Endothelial cell of umbilical vein (primary cell): Measurements from ENCODE around the gene TTC33. TPM values are rescaled to one million over a fixed set of nuclear protein-coding genes. Genes with fewer than 3 reads are reported as not detected.

Source experiments
- BruUV-seq: library from RNA; stranded (reverse); fragments of 400-500 nt; replicated peaks from 2 replicates; lab custom pipeline; 2021; lab: Mats Ljungman, UMichigan
- CTCF ChIA-PET: fragments of 300-600, 350-600 bp; sonication (Branson Sonifier 250); formaldehyde crosslinking; loops from one replicate; lab custom pipeline; 2021; ENCODE audit warnings: antibody characterized with exemption, inconsistent platforms; lab: Charles Lee
- POLR2A ChIA-PET: fragments of 300-600, 350-600 bp; sonication (Branson Sonifier 250); formaldehyde crosslinking; loops from one replicate; lab custom pipeline; 2021; ENCODE audit warnings: antibody characterized with exemption, inconsistent platforms; lab: Charles Lee
- DNase-seq: peaks from one replicate; pipeline ENCODE4 v3.0.0-alpha.2; 2011; ENCODE audit warnings: low read depth, low spot score
- FAIRE-seq: peaks from 2 replicates; lab custom pipeline; 2011; peaks lifted over from hg19 to GRCh38; lab: Jason Lieb, UNC
- H2AFZ ChIP-seq: 2 replicates; pipeline ENCODE4 v1.6.0; 2012; ENCODE audit warnings: low read depth, low read length, control low read depth, inconsistent platforms
- H3K27ac ChIP-seq: 2 replicates; pipeline ENCODE4 v1.5.1; 2011; ENCODE audit warnings: low read depth, mild to moderate bottlenecking, control low read depth, low read length, moderate library complexity; ENCODE audit not compliant: insufficient read depth
- H3K27me3 ChIP-seq, 2 experiments: 2 replicates each; pipeline versions ENCODE4 v1.6.0 to v1.6.1; 2011; ENCODE audit warnings: low read length in 2 of 2, mixed read lengths in 1 of 2; ENCODE audit not compliant: control insufficient read depth in 2 of 2, insufficient read depth in 2 of 2
- H3K36me3 ChIP-seq, 2 experiments: 2 replicates in 1 of 2; 3 replicates in 1 of 2; pipeline ENCODE4 v1.5.1; 2011; ENCODE audit warnings: low read length in 2 of 2, mild to moderate bottlenecking in 1 of 2, moderate library complexity in 1 of 2; ENCODE audit not compliant: control insufficient read depth in 2 of 2, insufficient read depth in 2 of 2; ENCODE audit errors: extremely low read depth in 1 of 2
- H3K4me1 ChIP-seq: 3 replicates; pipeline ENCODE4 v1.5.1; 2011; ENCODE audit warnings: mild to moderate bottlenecking, low read length; ENCODE audit not compliant: control insufficient read depth, insufficient read depth; ENCODE audit errors: extremely low read depth
- H3K4me2 ChIP-seq: 2 replicates; pipeline ENCODE4 v1.6.1; 2011; ENCODE audit warnings: low read length, control low read depth, mixed read lengths; ENCODE audit not compliant: insufficient read depth
- H3K4me3 ChIP-seq, 3 experiments: fragments of 200-600 bp in 1 of 3; sonication (generic), shearing (Covaris generic) in 1 of 3; replicated peaks in 1 of 3; 2 replicates each; pipeline ENCODE4 v1.5.1; 2011 to 2016; ENCODE audit warnings: control low read depth in 3 of 3, low read length in 3 of 3, mild to moderate bottlenecking in 2 of 3, inconsistent platforms in 1 of 3, low read depth in 1 of 3, moderate library complexity in 1 of 3; ENCODE audit not compliant: insufficient read depth in 1 of 3
- H3K79me2 ChIP-seq: 2 replicates; pipeline ENCODE4 v1.6.0; 2012; ENCODE audit warnings: low read length, inconsistent platforms; ENCODE audit not compliant: control insufficient read depth, insufficient read depth
- H3K9ac ChIP-seq: replicated peaks from 2 replicates; pipeline ENCODE3; 2011; ENCODE audit warnings: low read length, control low read depth; ENCODE audit not compliant: insufficient read depth; ENCODE audit errors: extremely low read depth
- H3K9me1 ChIP-seq: replicated peaks from 3 replicates; pipeline ENCODE4 v1.6.0; 2011; ENCODE audit warnings: mild to moderate bottlenecking, low read length; ENCODE audit not compliant: control insufficient read depth, insufficient read depth; ENCODE audit errors: extremely low read depth
- H3K9me3 ChIP-seq: replicated peaks from 2 replicates; pipeline ENCODE4 v1.5.1; 2012; ENCODE audit warnings: low read length, inconsistent platforms; ENCODE audit not compliant: control insufficient read depth, insufficient read depth
- H4K20me1 ChIP-seq: replicated peaks from 2 replicates; pipeline ENCODE3; 2011; ENCODE audit warnings: mild to moderate bottlenecking, low read length; ENCODE audit not compliant: control insufficient read depth, insufficient read depth; ENCODE audit errors: extremely low read depth
- FOS ChIP-seq: IDR thresholded peaks from 2 replicates; pipeline ENCODE4 v1.6.1; 2011; ENCODE audit warnings: mild to moderate bottlenecking, low read length, moderate library complexity, borderline replicate concordance; ENCODE audit not compliant: insufficient read depth
- JUN ChIP-seq: IDR thresholded peaks from 2 replicates; pipeline ENCODE4 v1.6.1; 2011; ENCODE audit warnings: borderline replicate concordance, low read depth; ENCODE audit not compliant: insufficient read length, insufficient read depth
- MAX ChIP-seq: IDR thresholded peaks from 2 replicates; pipeline ENCODE4 v1.6.1; 2011; ENCODE audit not compliant: insufficient read depth, insufficient read length
- MYC ChIP-seq: IDR thresholded peaks from one replicate; pipeline ENCODE4 v1.6.1; 2011; ENCODE audit warnings: mild to moderate bottlenecking, low read depth, low read length
- dilution Hi-C: fragments of 300-500 bp; cut with MboI; formaldehyde crosslinking; loops from one replicate; pipeline ENCODE4 v1.15.0; 2019; ENCODE audit warnings: low sequenced_read_pairs; ENCODE audit not compliant: extremely low pct_ligation_motif_present
- intact Hi-C: fragments of 100-400 bp; cut with micrococcal nuclease; formaldehyde crosslinking; loops from one replicate; pipeline ENCODE4 v1.10.0; 2022
- polyA plus RNA-seq, 4 experiments: library from polyadenylated mRNA; depleted of rRNA in 3 of 4; stranded (reverse) in 3 of 4; unstranded in 1 of 4; fragments of >200 nt; gene quantifications; 2 replicates each; pipeline versions ENCODE4 v1.2.1 to v1.2.3, GENCODE V29; 2011 to 2012; ENCODE audit warnings: missing spikeins in 1 of 4
- small RNA-seq: library from RNA; depleted of rRNA; stranded (forward); fragments of <200 nt; gene quantifications from one replicate; pipeline ENCODE3, GENCODE V24; 2012; ENCODE audit warnings: low replicate concordance, low read depth; ENCODE audit not compliant: insufficient read depth, insufficient read length
- total RNA-seq: library from RNA; stranded (reverse); gene quantifications from 2 replicates; pipeline ENCODE4 v1.2.3, GENCODE V29; 2021

The TTC33 gene
- total and polyA plus RNA-seq, 2 donors (not counting 3 experiments of a cell fraction or from before 2014, with no cell fraction given) = 2.2 to 11.7 TPM

GRCh38 chr5:40464511-40464910 is 291.2 kb downstream of the TTC33 start:
- peak overlapping the region; percentile 87 for H3K4me2 ChIP-seq
- POLR2A ChIA-PET = interaction anchor here (1.3 kb wide), 1 partner anchor 219 kb away, joined by 6 read pairs; no protein-coding TSS in a partner anchor
- no peak overlapping the region for H3K9ac ChIP-seq
- TF ChIP-seq FOS (peak; percentile 84), MYC (no peak), MAX (no peak), JUN (peak; percentile 49)
- H3K79me2 ChIP-seq = no peaks in the 10 kb centered on the region
- H3K27me3 ChIP-seq = no peaks in the 10 kb centered on the region
- H3K27ac ChIP-seq = no peak overlapping the region
- DNase-seq (peak; percentile 59), FAIRE-seq (peak; percentile 60)
- no peaks in the 10 kb centered on the region for H3K9me1 ChIP-seq
- CTCF ChIA-PET = interaction anchor here (0.6 to 1.6 kb wide), 14 partner anchors 8 to 751 kb away, joined by 3 to 9 read pairs (median 4); partner anchors contain the start of gene PTGER4
- H2AFZ ChIP-seq = peak overlapping the region; percentile 5
- no TSS peak for BruUV-seq
- H3K4me1 ChIP-seq = peaks cover 21% of the 10 kb centered on the region
- H3K36me3 ChIP-seq = no peaks in the 10 kb centered on the region
- dilution Hi-C loops (no loop called here), intact Hi-C loops (loop anchor here (2.0 to 5.0 kb wide), 2 partner anchors 54 to 58 kb away; no protein-coding TSS in a partner anchor)
- no peaks in the 10 kb centered on the region for H3K9me3 ChIP-seq
- H3K4me3 ChIP-seq = no peak overlapping the region
- no peaks in the 10 kb centered on the region for H4K20me1 ChIP-seq

Small RNAs within 50 kb of the gene (small RNA-seq; reads per million reads assigned to genes)
- gene RF00092 (not detected), gene RF00191 (not detected)

Other genes with a start within 250 kb of the TTC33 start
- gene PTGER4, start 76.0 kb downstream of the TTC33 start, total RNA-seq = 22.5 and 23.6 TPM in 2 replicates
- gene PTGER4, start 76.0 kb downstream of the TTC33 start, polyA plus RNA-seq = 35.9 and 37.4 TPM in 2 replicates
- 83.5 and 97.2 TPM in 2 replicates for gene PRKAA1, start 42.4 kb upstream of the TTC33 start, total RNA-seq
- 25.5 and 37.0 TPM in 2 replicates for gene PRKAA1, start 42.4 kb upstream of the TTC33 start, polyA plus RNA-seq
- 1,348 and 1,380 TPM in 2 replicates for gene RPL37, start 79.3 kb upstream of the TTC33 start, total RNA-seq
- gene RPL37, start 79.3 kb upstream of the TTC33 start, polyA plus RNA-seq = 259 and 274 TPM in 2 replicates
- 21.1 and 23.8 TPM in 2 replicates for gene CARD6, start 85.4 kb upstream of the TTC33 start, total RNA-seq
- gene CARD6, start 85.4 kb upstream of the TTC33 start, polyA plus RNA-seq = 11.0 and 11.3 TPM in 2 replicates
- 0.29 TPM in 1 of 2 replicates, not detected in the other for gene C7, start 153.5 kb upstream of the TTC33 start, total RNA-seq
- gene C7, start 153.5 kb upstream of the TTC33 start, polyA plus RNA-seq = 0.08 and 0.37 TPM in 2 replicates